CD14-positive monocyte (primary cell): Measurements from ENCODE around the gene PARP9. TPM values are rescaled to one million over a fixed set of nuclear protein-coding genes. Genes with fewer than 3 reads are reported as not detected.

ENCODE experiments used
- DNase-seq, 3 donors: peaks; one replicate each; pipeline ENCODE4 v3.0.0-alpha.2; 2011 to 2022
- H2AFZ ChIP-seq: 2 replicates; pipeline ENCODE4 v1.6.0; 2012; ENCODE audit warnings: mild to moderate bottlenecking, low read depth, low read length, inconsistent platforms; ENCODE audit not compliant: insufficient read depth, poor library complexity, severe bottlenecking
- H3K27ac ChIP-seq, 2 donors: 1 replicate in 1 of 2; 2 replicates in 1 of 2; pipeline ENCODE4 v1.5.1; 2012 to 2013; ENCODE audit warnings: low read length in 2 of 2, control low read depth in 1 of 2, inconsistent platforms in 1 of 2, low read depth in 1 of 2, mild to moderate bottlenecking in 1 of 2
- H3K27me3 ChIP-seq, 2 donors: one replicate each; pipeline versions ENCODE4 v1.6.0 to v1.6.1; 2011 to 2013; ENCODE audit warnings: low read length in 2 of 2; ENCODE audit not compliant: control insufficient read depth in 2 of 2, insufficient read depth in 2 of 2
- H3K36me3 ChIP-seq, 2 donors: replicated peaks in 1 of 2; 1 replicate in 1 of 2; 2 replicates in 1 of 2; pipeline versions ENCODE4 v1.5.1 to v1.6.1; 2012 to 2013; ENCODE audit warnings: low read length in 2 of 2, control low read depth in 1 of 2, inconsistent platforms in 1 of 2, mild to moderate bottlenecking in 1 of 2; ENCODE audit not compliant: insufficient read depth in 2 of 2, control insufficient read depth in 1 of 2
- H3K4me1 ChIP-seq, 2 donors: 1 replicate in 1 of 2; 2 replicates in 1 of 2; pipeline versions ENCODE4 v1.5.1 to v1.6.1; 2012 to 2013; ENCODE audit warnings: low read length in 2 of 2, control low read depth in 1 of 2, inconsistent platforms in 1 of 2, mild to moderate bottlenecking in 1 of 2, moderate library complexity in 1 of 2; ENCODE audit not compliant: insufficient read depth in 2 of 2, control insufficient read depth in 1 of 2
- H3K4me2 ChIP-seq: replicated peaks from 2 replicates; pipeline ENCODE3; 2012; ENCODE audit warnings: low read length, moderate library complexity, mild to moderate bottlenecking; ENCODE audit not compliant: poor library complexity, severe bottlenecking; ENCODE audit errors: extremely low read depth
- H3K4me3 ChIP-seq, 3 experiments: fragments of 200-600 bp in 1 of 3; sonication (generic) in 1 of 3; replicated peaks in 1 of 3; 1 replicate in 2 of 3; 2 replicates in 1 of 3; pipeline ENCODE4 v1.5.1; 2011 to 2013; ENCODE audit warnings: low read length in 3 of 3, mild to moderate bottlenecking in 3 of 3, control low read depth in 2 of 3, low read depth in 2 of 3, inconsistent platforms in 1 of 3, moderate library complexity in 1 of 3
- H3K79me2 ChIP-seq: 2 replicates; pipeline ENCODE4 v1.6.0; 2012; ENCODE audit warnings: mild to moderate bottlenecking, control low read depth, inconsistent platforms, low read length, moderate library complexity; ENCODE audit not compliant: insufficient read depth
- H3K9ac ChIP-seq: 2 replicates; pipeline ENCODE4 v1.6.0; 2017; ENCODE audit warnings: low read length, mild to moderate bottlenecking; ENCODE audit not compliant: insufficient read depth, poor library complexity, severe bottlenecking
- H3K9me3 ChIP-seq, 2 donors: replicated peaks in 1 of 2; 1 replicate in 1 of 2; 2 replicates in 1 of 2; pipeline versions ENCODE4 v1.5.1 to v1.6.1; 2012 to 2013; ENCODE audit warnings: low read length in 2 of 2, control low read depth in 1 of 2; ENCODE audit not compliant: control insufficient read depth in 1 of 2, insufficient read depth in 1 of 2
- H4K20me1 ChIP-seq: 2 replicates; pipeline ENCODE4 v1.6.0; 2012; ENCODE audit warnings: mild to moderate bottlenecking, low read length, control low read depth, moderate library complexity; ENCODE audit not compliant: insufficient read depth
- H3K27ac Mint-ChIP-seq, 7 donors: one replicate each; pipeline ENCODE4 v1.8.0; 2020; ENCODE audit warnings: mild to moderate bottlenecking in 7 of 7, mixed read lengths in 7 of 7, moderate library complexity in 6 of 7, inconsistent platforms in 2 of 7
- H3K27me3 Mint-ChIP-seq, 3 donors: one replicate each; pipeline ENCODE4 v1.8.0; 2021 to 2022; ENCODE audit warnings: low read depth in 3 of 3, mild to moderate bottlenecking in 3 of 3, mixed read lengths in 3 of 3, moderate library complexity in 3 of 3, inconsistent platforms in 1 of 3
- H3K36me3 Mint-ChIP-seq, 2 donors: one replicate each; pipeline ENCODE4 v1.8.0; 2020; ENCODE audit warnings: mixed read lengths in 2 of 2, inconsistent platforms in 1 of 2, mild to moderate bottlenecking in 1 of 2
- H3K4me1 Mint-ChIP-seq: one replicate; pipeline ENCODE4 v1.8.0; 2020; ENCODE audit warnings: mild to moderate bottlenecking, mixed read lengths
- H3K4me3 Mint-ChIP-seq, 2 donors: one replicate each; pipeline ENCODE4 v1.8.0; 2020; ENCODE audit warnings: mild to moderate bottlenecking in 2 of 2, mixed read lengths in 2 of 2, moderate library complexity in 1 of 2
- H3K9me3 Mint-ChIP-seq, 7 donors: one replicate each; pipeline ENCODE4 v1.8.0; 2020 to 2022; ENCODE audit warnings: mixed read lengths in 7 of 7, mild to moderate bottlenecking in 6 of 7, moderate library complexity in 6 of 7, inconsistent platforms in 2 of 7
- WGBS: methylation state at CpG from one replicate; pipeline ENCODE4 v1.1.5; 2013; ENCODE audit warnings: missing lambda C conversion rate; ENCODE audit not compliant: insufficient coverage; 5-methylcytosine and 5-hydroxymethylcytosine counted together
- intact Hi-C, 2 donors: fragments of 100-400 bp; cut with micrococcal nuclease; formaldehyde crosslinking; loops; one replicate each; pipeline versions ENCODE4 v1.15.0 to v1.15.1; 2023
- polyA minus RNA-seq: library from RNA; depleted of rRNA, polyadenylated mRNA; stranded (reverse); fragments of >200 nt; gene quantifications from 2 replicates; pipeline ENCODE4 v1.2.3, GENCODE V29; 2012
- polyA plus RNA-seq, 3 donors: library from polyadenylated mRNA; depleted of rRNA in 1 of 3; unstranded in 2 of 3; stranded (reverse) in 1 of 3; fragments of 300-500 nt in 2 of 3; fragments of >200 nt in 1 of 3; fragmentation: Illumina TruSeq in 2 of 3; gene quantifications; 1 replicate in 2 of 3; 2 replicates in 1 of 3; pipeline ENCODE4 v1.2.3, GENCODE V29; 2012 to 2021
- total RNA-seq, 12 experiments: library from RNA in 1 of 12; stranded (reverse) in 1 of 12; fragments of 120-200 nt in 1 of 12; gene quantifications; one replicate each; pipeline ENCODE4 v1.2.4 and lab custom pipeline; 2013 to 2026; ENCODE audit warnings: mixed read lengths in 6 of 12, inconsistent platforms in 1 of 12
- TF ChIP-seq, protein P1 (sequence below): fragments of 200-600 bp; IDR thresholded peaks from one replicate; pipeline ENCODE4 v1.8.0; 2022; ENCODE audit warnings: antibody characterized with exemption, mild to moderate bottlenecking

PARP9 gene
- 73.8 TPM for total RNA-seq (2013)
- polyA plus RNA-seq: 10 to 100 TPM; 31.4 to 43.3 (median 34.4) TPM
- polyA minus RNA-seq: 14.8 and 35.3 TPM in 2 replicates
- 25.2 to 262 (median 45.8) reads per million in 11 experiments for total RNA-seq (lab: John Stamatoyannopoulos, UW)

DNA sequence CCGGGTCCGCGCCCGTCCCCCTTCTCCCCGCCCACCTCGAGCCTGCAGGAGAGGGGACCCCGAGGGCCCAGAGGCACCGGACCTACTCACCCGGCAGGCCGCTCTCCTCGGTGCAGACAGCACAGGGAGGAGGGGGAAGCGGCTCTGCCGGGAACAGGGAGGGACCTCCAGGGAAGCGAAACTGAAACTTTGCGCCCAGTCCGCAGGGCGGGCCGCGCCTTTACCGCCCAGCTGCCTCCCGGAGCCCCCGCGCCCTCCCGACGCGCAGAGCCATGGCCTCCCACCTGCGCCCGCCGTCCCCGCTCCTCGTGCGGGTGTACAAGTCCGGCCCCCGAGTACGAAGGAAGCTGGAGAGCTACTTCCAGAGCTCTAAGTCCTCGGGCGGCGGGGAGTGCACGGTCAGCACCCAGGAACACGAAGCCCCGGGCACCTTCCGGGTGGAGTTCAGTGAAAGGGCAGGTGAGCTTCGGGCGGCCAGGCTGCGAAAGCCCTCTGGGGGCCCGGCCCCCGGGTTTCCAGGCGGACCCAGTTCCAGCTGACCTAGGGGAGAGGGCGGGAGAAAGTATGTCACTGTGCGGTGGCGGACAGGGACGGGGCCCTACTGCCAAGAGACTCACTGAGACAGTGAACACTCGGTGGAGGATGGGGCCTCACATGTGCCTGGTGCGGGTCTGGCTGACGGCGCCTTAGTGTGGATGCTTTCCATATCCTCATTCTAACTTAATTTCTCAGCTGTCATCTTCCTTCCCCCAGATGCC is at the start of gene PARP9, which contains the start of gene DTX3L:
Gene PARP9 (minus strand): TSS at position 146 of the 758 bp plus-strand sequence. CDS start 4,680 bp downstream, outside the sequence.
Gene DTX3L (plus strand): TSS at position 184 of the 758 bp plus-strand sequence. CDS start 89 bp downstream, at position 273.
- Mint-ChIP-seq H3K36me3 (peaks cover 46 to 49% of the 10 kb centered on the region in 2 donors), H3K4me3 (peak within 1 kb of the TSS; percentile 89 to 99), H3K27ac (peak within 1 kb of the TSS; percentile 90 to 97 (median 93)), H3K9me3 (no peaks in the 10 kb centered on the region), H3K27me3 (peaks cover 0 to 2% (median 1%) of the 10 kb centered on the region in 3 donors), H3K4me1 (peaks cover 60% of the 10 kb centered on the region)
- DNase-seq: peak; percentile 78 to 82 (median 79)
- H3K27ac ChIP-seq: peak within 1 kb of the TSS; percentile 87 to 98
- H3K27me3 ChIP-seq: no peaks in the 10 kb centered on the region
- H3K4me1 ChIP-seq: peaks cover 20 to 24% of the 10 kb centered on the region in 2 donors
- TF ChIP-seq, protein P1, sequence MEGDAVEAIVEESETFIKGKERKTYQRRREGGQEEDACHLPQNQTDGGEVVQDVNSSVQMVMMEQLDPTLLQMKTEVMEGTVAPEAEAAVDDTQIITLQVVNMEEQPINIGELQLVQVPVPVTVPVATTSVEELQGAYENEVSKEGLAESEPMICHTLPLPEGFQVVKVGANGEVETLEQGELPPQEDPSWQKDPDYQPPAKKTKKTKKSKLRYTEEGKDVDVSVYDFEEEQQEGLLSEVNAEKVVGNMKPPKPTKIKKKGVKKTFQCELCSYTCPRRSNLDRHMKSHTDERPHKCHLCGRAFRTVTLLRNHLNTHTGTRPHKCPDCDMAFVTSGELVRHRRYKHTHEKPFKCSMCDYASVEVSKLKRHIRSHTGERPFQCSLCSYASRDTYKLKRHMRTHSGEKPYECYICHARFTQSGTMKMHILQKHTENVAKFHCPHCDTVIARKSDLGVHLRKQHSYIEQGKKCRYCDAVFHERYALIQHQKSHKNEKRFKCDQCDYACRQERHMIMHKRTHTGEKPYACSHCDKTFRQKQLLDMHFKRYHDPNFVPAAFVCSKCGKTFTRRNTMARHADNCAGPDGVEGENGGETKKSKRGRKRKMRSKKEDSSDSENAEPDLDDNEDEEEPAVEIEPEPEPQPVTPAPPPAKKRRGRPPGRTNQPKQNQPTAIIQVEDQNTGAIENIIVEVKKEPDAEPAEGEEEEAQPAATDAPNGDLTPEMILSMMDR: no peak
- H3K4me2 ChIP-seq: peak within 1 kb of the TSS; percentile 98
- H3K79me2 ChIP-seq: peaks cover 75% of the 10 kb centered on the region
- no peaks in the 10 kb centered on the region for H3K9me3 ChIP-seq
- H2AFZ ChIP-seq: peak within 1 kb of the TSS; percentile 100
- intact Hi-C loops: loop anchor here in 1 of 2 donors (2.0 to 10.0 kb wide), 2 partner anchors 50 to 114 kb away; no protein-coding TSS in a partner anchor
- H3K4me3 ChIP-seq: peak within 1 kb of the TSS; percentile 98 to 99 (median 98)
- H4K20me1 ChIP-seq: peaks cover 22% of the 10 kb centered on the region
- peaks cover 37 to 47% of the 10 kb centered on the region in 2 donors for H3K36me3 ChIP-seq
- peak within 1 kb of the TSS; percentile 95 for H3K9ac ChIP-seq
- 0% methylated on average over 52 of the region's 56 CpGs for WGBS

GRCh38 chr3:122612696-122613095 is 48.6 kb upstream of the PARP9 start:
- H3K4me1 ChIP-seq: no peaks in the 10 kb centered on the region
- WGBS: 100% methylated on average over 3 of the region's 5 CpGs
- no peaks in the 10 kb centered on the region for H3K36me3 ChIP-seq
- H3K36me3 Mint-ChIP-seq: peaks cover 0 to 9% of the 10 kb centered on the region in 2 donors
- no peak overlapping the region for H3K9ac ChIP-seq
- peaks cover 0 to 3% (median 0%) of the 10 kb centered on the region in 7 donors for H3K9me3 Mint-ChIP-seq
- peaks cover 0 to 4% (median 1%) of the 10 kb centered on the region in 3 donors for H3K27me3 Mint-ChIP-seq
- H2AFZ ChIP-seq: no peak overlapping the region
- no peak overlapping the region for H3K4me2 ChIP-seq
- H4K20me1 ChIP-seq: no peaks in the 10 kb centered on the region
- H3K4me3 Mint-ChIP-seq: no peak overlapping the region
- no peak overlapping the region for H3K4me3 ChIP-seq
- TF ChIP-seq, protein P1: no peak
- intact Hi-C loops: loop anchor here in 1 of 2 donors (10.0 kb wide), 1 partner anchor 48 kb away; the partner anchor contains the start of genes DTX3L and PARP9
- peaks cover 10% of the 10 kb centered on the region for H3K4me1 Mint-ChIP-seq
- DNase-seq: peak in 1 of 3 donors; percentile 16
- no peaks in the 10 kb centered on the region for H3K27me3 ChIP-seq
- no peaks in the 10 kb centered on the region for H3K79me2 ChIP-seq
- H3K27ac Mint-ChIP-seq: peak overlapping the region in 3 of 7 donors; percentile 1 to 73 (median 56)
- H3K9me3 ChIP-seq: no peaks in the 10 kb centered on the region
- H3K27ac ChIP-seq: peak overlapping the region in 1 of 2 donors; percentile 10
